CD4-positive, CD25-positive, alpha-beta regulatory T cell (primary cell): ENCODE results near the gene GAS2. TPM values are rescaled to one million over a fixed set of nuclear protein-coding genes. Genes with fewer than 3 reads are reported as not detected.
A peak's percentile ranks its signal among the peaks of the same experiment; 100 is the strongest.

ENCODE experiments used
- ATAC-seq, 2 donors: fragments of 150-1000 bp; cut with Tn5 transposase; one replicate each; pipeline ENCODE4 v1.10.0; 2021; ENCODE audit warnings: low read depth in 2 of 2, moderate number of reproducible peaks in 2 of 2, moderate library complexity in 1 of 2
- DNase-seq, 3 donors: peaks; one replicate each; pipeline versions ENCODE4 v3.0.0 to v3.0.0-alpha.2; 2012 to 2022; ENCODE audit warnings: mixed read lengths in 1 of 3
- H3K27ac ChIP-seq: one replicate; pipeline ENCODE4 v1.7.0; 2013; ENCODE audit warnings: mild to moderate bottlenecking, low read length; ENCODE audit not compliant: insufficient read depth, poor library complexity, severe bottlenecking
- H3K27me3 ChIP-seq: one replicate; pipeline ENCODE4 v1.7.0; 2013; ENCODE audit warnings: low read length; ENCODE audit not compliant: control insufficient read depth, insufficient read depth
- H3K36me3 ChIP-seq: one replicate; pipeline ENCODE4 v1.7.0; 2013; ENCODE audit warnings: mild to moderate bottlenecking, low read length, moderate library complexity; ENCODE audit not compliant: control insufficient read depth, insufficient read depth
- H3K4me1 ChIP-seq: 2 replicates; pipeline ENCODE4 v1.7.0; 2013; ENCODE audit warnings: mild to moderate bottlenecking, low read length; ENCODE audit not compliant: insufficient read depth, control insufficient read depth, poor library complexity, severe bottlenecking
- H3K4me3 ChIP-seq: one replicate; pipeline ENCODE4 v1.7.0; 2013; ENCODE audit warnings: low read depth, mild to moderate bottlenecking, low read length, moderate library complexity
- H3K9me3 ChIP-seq, 2 experiments: 1 replicate in 1 of 2; 2 replicates in 1 of 2; pipeline ENCODE4 v1.7.0; 2013; ENCODE audit warnings: low read length in 2 of 2, mild to moderate bottlenecking in 1 of 2, moderate library complexity in 1 of 2; ENCODE audit not compliant: control insufficient read depth in 2 of 2
- H3K27ac Mint-ChIP-seq, 3 donors: one replicate each; pipeline ENCODE4 v1.8.0; 2020 to 2022; ENCODE audit warnings: mild to moderate bottlenecking in 3 of 3, mixed read lengths in 3 of 3, moderate library complexity in 2 of 3
- H3K27me3 Mint-ChIP-seq: one replicate; pipeline ENCODE4 v1.8.0; 2022; ENCODE audit warnings: mild to moderate bottlenecking, mixed read lengths
- H3K36me3 Mint-ChIP-seq: one replicate; pipeline ENCODE4 v1.8.0; 2020; ENCODE audit warnings: mixed read lengths
- H3K4me1 Mint-ChIP-seq, 4 donors: one replicate each; pipeline ENCODE4 v1.8.0; 2020 to 2022; ENCODE audit warnings: mixed read lengths in 4 of 4, mild to moderate bottlenecking in 1 of 4
- H3K4me3 Mint-ChIP-seq, 4 donors: one replicate each; pipeline ENCODE4 v1.8.0; 2020 to 2022; ENCODE audit warnings: mild to moderate bottlenecking in 4 of 4, mixed read lengths in 4 of 4, moderate library complexity in 3 of 4
- H3K9me3 Mint-ChIP-seq, 7 donors: one replicate each; pipeline ENCODE4 v1.8.0; 2020 to 2022; ENCODE audit warnings: mixed read lengths in 7 of 7, mild to moderate bottlenecking in 3 of 7, moderate library complexity in 2 of 7
- polyA plus RNA-seq, 4 donors: library from polyadenylated mRNA; unstranded; fragments of 300-500 nt; fragmentation: Illumina TruSeq; gene quantifications; one replicate each; pipeline ENCODE4 v1.2.3, GENCODE V29; 2021
- total RNA-seq: library from RNA; stranded (reverse); gene quantifications from one replicate; pipeline ENCODE4 v1.2.3, GENCODE V29; 2022

GAS2 gene
- total RNA-seq: 1.0 TPM
- 1 to 10 TPM; 3.2 to 4.7 (median 3.9) TPM for polyA plus RNA-seq

DNA sequence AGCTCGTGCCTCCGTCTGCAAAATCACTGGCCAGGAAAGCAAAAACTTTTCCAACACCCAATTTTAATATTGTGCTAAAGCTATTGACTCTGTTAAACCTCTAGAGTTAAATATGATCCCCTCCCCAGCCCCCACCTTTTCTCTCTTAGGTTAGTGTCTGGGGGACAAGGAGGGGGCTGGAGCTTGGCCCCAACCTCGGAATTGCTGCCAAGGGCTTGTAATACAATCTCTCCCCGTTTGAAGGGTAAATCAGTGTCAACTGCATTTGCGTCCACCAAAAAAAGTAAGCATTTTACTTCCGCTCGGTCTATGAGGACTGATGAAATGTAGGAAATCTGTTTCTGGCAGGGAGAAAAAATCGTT lies at the start of gene GAS2:
Gene GAS2 (plus strand): TSS at position 287 of the 363 bp plus-strand sequence. CDS start 8,259 bp downstream, outside the sequence.
- Mint-ChIP-seq H3K9me3 (no peaks in the 10 kb centered on the region), H3K27ac (no peak within 1 kb of the TSS), H3K27me3 (peaks cover 44% of the 10 kb centered on the region), H3K4me1 (peaks cover 0 to 14% (median 1%) of the 10 kb centered on the region in 4 donors), H3K4me3 (peak within 1 kb of the TSS in 3 of 4 donors; percentile 29 to 89 (median 37)), H3K36me3 (no peaks in the 10 kb centered on the region)
- no peak within 1 kb of the TSS for H3K4me3 ChIP-seq
- no peaks in the 10 kb centered on the region for H3K36me3 ChIP-seq
- DNase-seq: no peak
- ATAC-seq: no peak
- H3K4me1 ChIP-seq: peaks cover 6% of the 10 kb centered on the region
- peaks cover 22% of the 10 kb centered on the region for H3K27me3 ChIP-seq
- H3K27ac ChIP-seq: no peak within 1 kb of the TSS
- H3K9me3 ChIP-seq: no peaks in the 10 kb centered on the region

DNA sequence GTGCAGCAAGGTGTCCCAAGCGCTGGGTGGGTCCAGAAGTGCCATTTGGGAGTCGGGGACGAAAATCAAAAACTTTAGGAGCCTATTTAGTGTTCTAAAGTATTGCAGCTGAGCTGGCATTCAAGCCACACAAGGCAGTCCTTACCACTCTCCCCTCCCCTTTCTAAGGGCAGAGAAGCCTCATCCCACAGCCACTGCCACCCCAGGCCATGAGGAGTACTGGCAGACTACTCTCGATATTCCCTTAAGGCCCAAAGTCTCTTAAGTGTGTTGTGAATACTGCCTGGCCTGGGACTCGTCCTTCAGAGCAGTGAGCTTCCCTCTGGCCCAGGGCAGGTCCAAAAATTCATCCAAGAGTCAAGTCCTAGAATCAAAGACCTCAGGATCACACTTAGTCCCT lies 48.5 kb upstream of the GAS2 start:
- peaks cover 9% of the 10 kb centered on the region for H3K27me3 Mint-ChIP-seq
- peaks cover 18 to 28% (median 25%) of the 10 kb centered on the region in 4 donors for H3K4me1 Mint-ChIP-seq
- Histone ChIP-seq H3K36me3 (peaks cover 3% of the 10 kb centered on the region), H3K4me3 (no peak overlapping the region), H3K4me1 (no peaks in the 10 kb centered on the region), H3K9me3 (no peaks in the 10 kb centered on the region), H3K27ac (no peak overlapping the region), H3K27me3 (no peaks in the 10 kb centered on the region)
- DNase-seq (no peak), ATAC-seq (no peak)
- no peak overlapping the region for H3K4me3 Mint-ChIP-seq
- H3K36me3 Mint-ChIP-seq: peaks cover 15% of the 10 kb centered on the region
- no peak overlapping the region for H3K27ac Mint-ChIP-seq
- peaks cover 0 to 7% (median 2%) of the 10 kb centered on the region in 7 donors for H3K9me3 Mint-ChIP-seq

DNA sequence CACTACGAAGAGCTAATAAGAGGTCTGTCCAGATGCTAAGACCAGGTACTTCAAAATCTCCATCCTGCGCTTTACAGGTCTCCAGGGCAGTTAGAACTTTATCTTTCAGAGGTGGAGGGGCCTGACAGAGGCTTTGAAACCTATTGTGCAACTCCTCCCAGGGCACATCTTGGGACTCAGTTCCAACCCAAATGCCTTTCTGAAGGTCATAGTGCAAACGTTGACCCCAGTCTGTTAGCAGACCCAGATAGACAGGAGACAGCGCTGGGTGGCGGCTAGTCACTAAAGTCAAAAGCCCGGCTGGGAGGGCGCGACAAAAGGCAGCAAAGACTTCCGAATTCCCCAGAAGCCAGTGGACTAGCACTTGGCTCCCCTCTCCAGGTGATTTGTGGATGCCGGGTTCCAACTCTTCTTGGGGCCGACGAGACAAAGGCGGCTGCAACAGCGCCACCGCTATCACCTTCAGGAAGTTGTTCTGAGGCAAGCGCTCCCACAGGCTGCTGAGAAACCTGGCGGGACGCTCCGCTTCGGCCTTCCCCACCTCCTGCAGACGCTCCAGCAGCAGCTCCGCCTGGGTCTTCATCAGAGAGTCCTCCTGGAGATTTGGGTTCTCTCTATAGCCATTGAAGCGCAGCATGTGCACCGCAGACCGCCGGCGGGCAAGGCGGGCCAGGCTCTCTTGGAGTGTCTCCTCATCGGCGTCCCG lies 41.5 kb upstream of the GAS2 start:
- Mint-ChIP-seq H3K36me3 (peaks cover 6% of the 10 kb centered on the region), H3K27ac (peak overlapping the region; percentile 95 to 99 (median 99)), H3K9me3 (peaks cover 0 to 3% (median 0%) of the 10 kb centered on the region in 7 donors), H3K4me3 (peak overlapping the region; percentile 87 to 99 (median 98)), H3K4me1 (peaks cover 38 to 54% (median 46%) of the 10 kb centered on the region in 4 donors), H3K27me3 (no peaks in the 10 kb centered on the region)
- peaks cover 21% of the 10 kb centered on the region for H3K4me1 ChIP-seq
- peaks cover 3% of the 10 kb centered on the region for H3K36me3 ChIP-seq
- ATAC-seq (peak; percentile 39 to 40), DNase-seq (peak; percentile 50 to 80 (median 68))
- no peaks in the 10 kb centered on the region for H3K9me3 ChIP-seq
- H3K27ac ChIP-seq: peak overlapping the region; percentile 94
- peak overlapping the region; percentile 99 for H3K4me3 ChIP-seq
- H3K27me3 ChIP-seq: no peaks in the 10 kb centered on the region

DNA sequence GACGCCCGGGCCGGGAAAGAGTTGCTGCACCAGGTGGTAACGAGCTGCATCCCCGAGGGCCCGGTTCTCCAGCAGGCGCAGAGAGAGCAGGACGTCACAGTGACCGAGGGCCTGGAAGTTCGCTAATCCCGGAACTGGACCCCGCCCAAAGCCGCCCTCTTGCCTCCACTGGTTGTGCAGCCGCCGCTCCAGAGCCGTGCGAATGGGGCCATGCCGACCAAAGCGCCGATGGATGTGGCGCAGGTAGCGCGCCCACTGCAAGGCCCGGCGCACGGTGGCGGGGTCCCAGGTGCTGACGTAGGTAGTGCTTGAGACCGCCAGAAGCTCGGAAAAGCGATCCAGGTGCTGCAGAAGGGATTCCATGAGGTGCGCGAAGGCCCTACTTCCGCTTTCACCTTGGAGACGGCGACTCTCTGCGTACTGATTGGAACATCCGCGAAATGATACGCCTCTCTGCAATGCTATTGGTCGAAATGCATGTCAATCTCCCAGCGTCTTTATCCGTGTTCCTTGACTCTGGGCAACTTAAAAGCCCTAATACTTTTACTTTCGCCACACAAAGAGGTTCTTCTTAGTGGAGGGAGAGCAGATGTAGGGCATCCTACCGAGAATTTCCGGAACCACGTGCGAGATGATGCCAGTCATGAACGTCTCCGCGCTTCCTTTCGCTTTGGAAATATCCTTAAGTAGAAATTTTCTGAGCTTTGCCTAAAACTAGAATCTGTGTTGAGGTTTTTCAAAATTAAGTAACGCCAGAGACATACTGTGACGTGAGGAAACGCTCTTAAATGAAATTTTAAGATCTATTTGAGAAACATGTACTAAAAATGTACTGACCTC lies 40.7 kb upstream of the GAS2 start, which contains the start of gene FANCF:
Gene FANCF (minus strand): TSS at position 376 of the 840 bp plus-strand sequence. CDS start 13 bp downstream, at position 363.
- peak within 1 kb of the TSS; percentile 94 for H3K27ac ChIP-seq
- Mint-ChIP-seq H3K36me3 (peaks cover 5% of the 10 kb centered on the region), H3K4me3 (peak within 1 kb of the TSS; percentile 87 to 99 (median 98)), H3K4me1 (peaks cover 33 to 54% (median 40%) of the 10 kb centered on the region in 4 donors), H3K27me3 (no peaks in the 10 kb centered on the region), H3K9me3 (peaks cover 0 to 3% (median 0%) of the 10 kb centered on the region in 7 donors), H3K27ac (peak within 1 kb of the TSS; percentile 95 to 99 (median 99))
- H3K4me1 ChIP-seq: peaks cover 21% of the 10 kb centered on the region
- H3K27me3 ChIP-seq: no peaks in the 10 kb centered on the region
- DNase-seq (peak; percentile 91 to 100 (median 96)), ATAC-seq (peak; percentile 96)
- H3K36me3 ChIP-seq: no peaks in the 10 kb centered on the region
- no peaks in the 10 kb centered on the region for H3K9me3 ChIP-seq
- peak within 1 kb of the TSS; percentile 99 for H3K4me3 ChIP-seq

DNA sequence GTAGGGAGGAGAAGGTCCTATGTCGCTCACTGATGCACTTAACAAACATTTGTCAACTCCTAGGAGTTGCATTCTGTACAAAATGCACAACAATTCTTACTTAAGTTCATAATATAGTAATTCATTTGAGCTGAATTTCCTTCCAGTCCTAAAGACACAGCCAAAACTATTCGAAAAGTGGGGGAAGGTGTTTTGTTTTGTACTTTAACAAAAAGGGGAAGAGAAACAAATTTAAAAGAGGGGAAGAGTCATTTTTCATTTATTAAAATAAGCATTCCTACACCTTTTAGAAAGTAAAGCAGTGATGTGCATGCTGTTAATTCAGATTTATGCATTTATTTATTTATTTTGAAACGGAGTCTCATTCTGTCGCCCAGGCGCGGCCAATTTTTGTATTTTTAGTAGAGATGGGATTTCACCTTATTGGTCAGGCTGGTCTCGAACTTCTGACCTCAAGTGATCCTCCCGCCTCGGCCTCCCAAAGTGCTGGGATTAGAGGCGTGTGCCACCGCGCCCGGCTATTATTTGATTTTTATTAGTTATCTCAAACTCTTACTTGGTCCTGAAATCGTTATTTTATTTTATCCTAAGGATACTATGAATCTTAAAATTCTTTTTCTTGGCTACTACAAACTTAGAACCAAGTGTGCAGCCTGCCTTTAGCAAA lies 39.7 kb upstream of the GAS2 start:
- DNase-seq: no peak
- H3K27ac ChIP-seq: peak overlapping the region; percentile 94
- Mint-ChIP-seq H3K4me3 (peak overlapping the region in 3 of 4 donors; percentile 22 to 99 (median 98)), H3K27me3 (no peaks in the 10 kb centered on the region), H3K4me1 (peaks cover 23 to 47% (median 35%) of the 10 kb centered on the region in 4 donors), H3K9me3 (no peaks in the 10 kb centered on the region), H3K27ac (peak overlapping the region in 1 of 3 donors; percentile 95), H3K36me3 (no peaks in the 10 kb centered on the region)
- H3K4me3 ChIP-seq: peak overlapping the region; percentile 99
- H3K4me1 ChIP-seq: peaks cover 21% of the 10 kb centered on the region
- no peaks in the 10 kb centered on the region for H3K27me3 ChIP-seq
- ATAC-seq: no peak
- no peaks in the 10 kb centered on the region for H3K9me3 ChIP-seq
- H3K36me3 ChIP-seq: no peaks in the 10 kb centered on the region

DNA sequence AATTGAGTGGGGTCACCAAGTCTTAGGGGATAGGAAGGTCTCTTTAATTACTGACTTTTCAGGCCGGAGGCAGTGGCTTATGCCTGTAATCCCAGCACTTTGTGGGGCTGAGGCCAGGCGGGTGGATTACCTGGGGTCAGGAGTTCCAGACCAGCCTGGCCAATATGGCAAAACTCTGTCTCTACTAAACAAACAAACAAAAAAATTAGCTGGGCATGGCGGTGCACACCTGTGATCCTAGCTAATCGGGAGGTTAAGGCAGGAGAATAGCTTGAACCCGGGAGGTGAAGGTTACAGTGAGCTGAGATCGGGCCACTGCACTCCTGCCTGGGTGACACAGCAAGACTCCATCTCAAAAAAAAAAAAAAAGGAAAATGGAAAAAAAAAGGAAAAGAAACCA lies 39.0 kb upstream of the GAS2 start:
- no peaks in the 10 kb centered on the region for H3K27me3 ChIP-seq
- H3K9me3 ChIP-seq: no peaks in the 10 kb centered on the region
- peaks cover 21% of the 10 kb centered on the region for H3K4me1 ChIP-seq
- Mint-ChIP-seq H3K27ac (peak overlapping the region in 1 of 3 donors; percentile 40), H3K9me3 (no peaks in the 10 kb centered on the region), H3K36me3 (peaks cover 5% of the 10 kb centered on the region), H3K27me3 (no peaks in the 10 kb centered on the region), H3K4me3 (peak overlapping the region in 3 of 4 donors; percentile 4 to 24 (median 22)), H3K4me1 (peaks cover 18 to 43% (median 32%) of the 10 kb centered on the region in 4 donors)
- no peak overlapping the region for H3K27ac ChIP-seq
- DNase-seq: no peak
- H3K36me3 ChIP-seq: no peaks in the 10 kb centered on the region
- no peak for ATAC-seq
- H3K4me3 ChIP-seq: no peak overlapping the region

DNA sequence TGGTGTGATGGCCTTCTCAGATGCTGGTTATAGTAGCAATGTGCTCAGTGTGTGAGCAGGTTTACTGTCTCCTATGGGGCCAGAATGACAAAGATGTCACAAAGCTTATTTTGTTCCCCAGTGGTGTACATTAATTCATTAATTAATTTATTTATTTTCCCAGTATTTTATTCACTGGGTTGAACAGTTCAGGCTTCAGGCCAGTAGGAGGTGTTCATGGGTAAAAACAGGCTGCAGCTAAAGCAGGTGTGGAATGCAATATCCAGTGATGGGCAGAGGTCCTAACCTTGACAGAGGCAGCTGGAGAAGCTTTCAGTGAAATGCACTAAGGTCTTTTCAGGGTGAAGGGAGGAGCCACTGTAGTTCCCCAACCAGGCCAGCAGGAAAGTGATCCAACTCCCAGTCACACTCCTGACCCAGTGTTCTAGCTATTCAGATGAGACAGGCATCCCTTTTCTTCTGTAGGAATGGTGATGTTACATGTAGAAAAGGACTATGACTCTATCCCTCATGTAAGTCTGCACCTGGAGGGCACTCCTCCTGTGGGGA lies 33.0 kb upstream of the GAS2 start:
- Mint-ChIP-seq H3K27me3 (no peaks in the 10 kb centered on the region), H3K27ac (no peak overlapping the region), H3K9me3 (no peaks in the 10 kb centered on the region), H3K4me3 (no peak overlapping the region), H3K4me1 (peaks cover 6 to 10% (median 8%) of the 10 kb centered on the region in 4 donors), H3K36me3 (peaks cover 9% of the 10 kb centered on the region)
- Histone ChIP-seq H3K27ac (no peak overlapping the region), H3K27me3 (no peaks in the 10 kb centered on the region), H3K4me3 (no peak overlapping the region), H3K36me3 (no peaks in the 10 kb centered on the region), H3K4me1 (no peaks in the 10 kb centered on the region), H3K9me3 (no peaks in the 10 kb centered on the region)
- DNase-seq (no peak), ATAC-seq (no peak)
